ENCODE measurements around the gene PLXNB1.
A peak's percentile ranks its signal among the peaks of the same experiment; 100 is the strongest.
"Not testable (repeated sequence)": the region's sequence is repeated elsewhere in the genome, so short reads cannot be mapped to it uniquely, and the experiment has no call there.

The PLXNB1 gene

DNA sequence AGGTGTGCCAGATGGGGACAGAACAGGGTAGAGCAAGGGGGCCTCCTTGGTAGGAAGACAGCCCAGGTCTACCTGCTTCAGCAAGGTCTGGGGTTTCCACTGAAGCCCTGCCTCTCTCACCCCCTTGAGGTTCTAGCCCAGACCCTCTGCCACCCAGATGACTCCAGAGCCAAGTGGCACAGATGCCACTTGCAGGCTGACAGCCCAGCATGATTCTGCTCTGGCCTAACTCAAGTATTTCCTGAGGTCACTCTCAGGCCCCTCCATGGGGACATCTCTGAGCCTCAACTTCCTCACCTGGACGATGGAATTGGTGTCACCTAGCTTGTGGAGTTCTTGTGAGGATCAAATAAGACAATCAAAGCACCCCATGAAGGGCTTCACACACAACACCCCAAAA is 23.9 kb downstream of the PLXNB1 start:
- no peak for DNase-seq (ENCODE audit: low read depth)

DNA sequence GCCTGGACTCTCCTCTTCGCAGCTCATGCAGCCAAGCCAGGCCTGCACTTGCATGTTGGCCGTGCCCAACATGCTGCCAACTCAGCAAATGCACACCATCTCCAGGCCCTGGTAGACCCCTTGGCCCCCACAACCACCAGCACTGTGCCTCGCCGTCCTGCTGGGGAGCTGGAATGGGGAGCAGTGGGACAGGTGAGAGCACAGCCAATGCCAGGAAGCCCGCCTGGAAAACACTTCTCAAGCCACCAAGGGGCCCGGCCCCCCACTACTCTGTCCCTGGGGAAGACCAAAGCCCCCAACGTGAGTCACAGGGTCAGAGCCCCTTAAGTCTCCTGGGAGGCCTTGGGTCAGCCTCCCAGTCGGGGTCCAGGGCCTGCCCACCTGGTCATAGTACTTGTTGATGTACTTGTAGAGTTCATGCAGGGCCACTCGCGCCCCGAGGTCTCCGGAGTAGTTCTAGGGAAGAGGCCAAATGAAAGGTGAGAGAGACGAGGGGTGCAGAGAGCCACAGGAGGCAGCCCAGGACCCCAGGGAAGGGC is 24.5 kb downstream of the PLXNB1 start:
- DNase-seq (ENCODE audit: low read depth): no peak

DNA sequence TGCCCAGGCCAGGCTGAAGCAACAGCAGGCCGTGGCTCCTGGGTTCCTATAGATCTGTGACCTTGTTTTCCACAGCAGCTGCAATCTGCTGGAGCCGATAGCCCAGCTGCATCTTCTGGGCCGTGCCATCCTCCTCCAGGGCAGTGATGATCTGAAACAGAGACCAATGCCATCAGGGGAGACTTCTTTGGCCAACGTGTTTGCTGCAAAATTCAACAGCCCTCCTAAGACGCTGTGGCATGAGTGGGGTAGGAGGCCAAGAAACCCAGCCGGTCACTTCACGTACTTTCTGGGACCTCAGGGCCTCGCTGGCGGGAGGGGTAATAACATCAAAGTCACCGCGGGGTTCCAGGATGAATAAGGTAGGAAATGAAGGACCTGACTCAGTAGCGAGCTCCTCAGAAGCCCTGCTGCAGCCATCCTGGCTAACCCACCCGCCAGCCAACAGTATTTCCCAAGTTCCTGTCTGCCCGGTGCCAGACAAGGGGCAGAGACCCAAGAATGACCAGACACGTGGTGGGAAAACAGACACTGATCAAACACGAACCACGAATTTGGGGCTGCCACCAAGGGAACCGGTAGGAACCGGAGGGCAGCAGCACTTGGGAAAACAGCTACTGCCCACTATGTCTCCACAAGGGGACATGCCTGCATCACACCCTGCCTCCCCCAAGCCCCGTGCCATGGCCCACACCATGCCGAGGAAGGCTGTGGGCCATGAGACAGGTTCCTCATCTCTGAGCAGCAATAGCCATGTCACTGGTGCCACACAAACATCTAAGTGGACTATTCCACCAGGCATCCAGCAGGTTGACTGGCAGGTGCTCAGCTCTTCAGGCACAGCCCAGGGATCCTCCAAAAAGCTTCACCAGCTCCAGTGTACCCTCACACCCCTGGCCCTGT is 25.2 kb downstream of the PLXNB1 start:
- DNase-seq (ENCODE audit: low read depth): no peak

- no peak for DNase-seq (ENCODE audit: low read depth)
These were observed 26.1 kb downstream of the PLXNB1 start for GRCh38 chr3:48403533-48404439.

DNA sequence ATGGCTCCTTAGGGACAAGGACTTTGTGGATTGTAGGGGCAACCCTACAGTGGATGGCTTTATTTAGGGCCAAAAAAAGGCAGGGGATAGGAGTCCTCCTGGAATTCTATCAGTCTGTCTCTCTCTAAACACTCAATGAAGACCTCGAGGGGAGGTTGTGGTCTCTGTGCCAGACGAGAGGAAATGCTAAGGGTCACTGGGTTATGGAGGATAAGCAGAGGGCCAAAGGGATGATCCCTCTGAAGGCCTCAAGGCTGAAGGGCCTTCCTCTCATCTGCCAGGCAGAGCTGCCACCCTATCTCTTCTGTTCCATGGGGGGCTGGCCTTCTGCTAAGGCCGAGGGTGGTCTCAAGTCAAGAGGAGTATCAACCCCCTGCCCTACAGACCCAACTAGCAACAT is 27.0 kb downstream of the PLXNB1 start:
- DNase-seq (ENCODE audit: low read depth): no peak

- DNase-seq (ENCODE audit: low read depth): no peak
These were observed 27.6 kb downstream of the PLXNB1 start for GRCh38 chr3:48402281-48402732.

GRCh38 chr3:48401434-48401901 is 28.4 kb downstream of the PLXNB1 start:
- not testable (repeated sequence) for DNase-seq (ENCODE audit: low read depth)

DNA sequence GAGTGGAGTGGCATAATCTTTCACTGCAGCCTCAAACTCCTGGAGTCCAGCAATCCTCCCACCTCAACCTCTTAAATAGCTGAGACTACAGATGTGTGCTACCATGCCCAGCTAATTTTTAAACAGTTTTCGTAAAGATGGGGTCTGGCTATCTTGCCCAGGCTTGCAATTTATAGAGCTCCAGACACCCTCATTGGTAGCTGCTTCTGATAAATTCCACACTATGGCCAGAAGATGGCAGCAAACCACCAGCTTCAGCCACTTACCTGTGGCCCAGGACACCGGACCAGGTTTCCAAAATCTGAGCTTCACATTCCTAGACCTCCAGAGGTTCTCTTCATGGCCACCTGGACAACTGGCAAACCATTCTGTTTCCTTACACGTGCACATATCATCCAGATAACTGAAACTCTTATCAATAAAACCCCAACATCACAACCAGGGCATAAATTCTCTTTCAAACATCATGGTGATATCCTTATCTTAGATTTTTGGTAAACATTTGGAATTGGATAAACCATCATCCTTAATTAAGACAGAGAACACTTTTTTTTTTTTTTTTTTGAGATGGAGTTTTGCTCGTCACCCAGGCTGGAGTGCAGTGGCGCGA is 29.0 kb downstream of the PLXNB1 start:
- peak; percentile 45 for DNase-seq (ENCODE audit: low read depth)

DNA sequence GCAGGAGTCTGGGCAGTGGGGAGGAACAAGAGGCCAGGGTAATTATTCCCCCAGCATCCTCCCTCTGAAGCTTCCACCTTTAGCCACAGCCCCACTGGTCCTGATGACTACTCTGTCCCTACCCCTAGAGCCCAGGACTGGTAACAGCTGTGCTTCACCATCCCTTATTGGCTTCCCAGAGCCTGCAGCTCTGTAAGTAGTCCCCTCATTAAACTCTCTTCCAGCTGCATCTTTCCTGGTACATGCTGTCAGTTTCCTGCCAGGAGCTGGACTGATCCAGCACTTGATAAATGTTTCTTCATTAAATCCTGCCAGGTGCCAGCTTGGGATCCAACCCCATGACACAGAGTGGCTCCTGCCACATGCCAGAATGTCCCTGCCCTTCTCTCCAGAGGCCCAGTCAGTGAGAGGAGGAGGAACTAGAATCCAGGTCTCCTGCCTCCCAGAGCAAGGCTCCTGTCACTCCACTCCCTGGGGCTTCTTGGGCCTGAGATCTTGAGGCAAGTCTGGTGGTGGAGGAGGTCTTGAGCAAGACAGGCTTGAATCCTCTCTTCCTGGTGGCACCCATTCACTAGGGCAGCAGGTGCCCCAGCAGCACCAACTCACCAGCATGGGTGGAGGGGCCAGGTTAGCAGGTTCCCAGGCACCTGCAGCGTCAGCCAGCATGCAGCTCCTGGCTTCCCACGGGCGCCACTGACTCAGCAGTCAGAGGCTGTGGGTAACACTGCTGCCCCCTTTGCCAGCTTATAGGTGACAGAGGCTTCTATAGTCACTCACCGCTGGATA is 30.3 kb downstream of the PLXNB1 start:
- DNase-seq (ENCODE audit: low read depth): no peak

DNA sequence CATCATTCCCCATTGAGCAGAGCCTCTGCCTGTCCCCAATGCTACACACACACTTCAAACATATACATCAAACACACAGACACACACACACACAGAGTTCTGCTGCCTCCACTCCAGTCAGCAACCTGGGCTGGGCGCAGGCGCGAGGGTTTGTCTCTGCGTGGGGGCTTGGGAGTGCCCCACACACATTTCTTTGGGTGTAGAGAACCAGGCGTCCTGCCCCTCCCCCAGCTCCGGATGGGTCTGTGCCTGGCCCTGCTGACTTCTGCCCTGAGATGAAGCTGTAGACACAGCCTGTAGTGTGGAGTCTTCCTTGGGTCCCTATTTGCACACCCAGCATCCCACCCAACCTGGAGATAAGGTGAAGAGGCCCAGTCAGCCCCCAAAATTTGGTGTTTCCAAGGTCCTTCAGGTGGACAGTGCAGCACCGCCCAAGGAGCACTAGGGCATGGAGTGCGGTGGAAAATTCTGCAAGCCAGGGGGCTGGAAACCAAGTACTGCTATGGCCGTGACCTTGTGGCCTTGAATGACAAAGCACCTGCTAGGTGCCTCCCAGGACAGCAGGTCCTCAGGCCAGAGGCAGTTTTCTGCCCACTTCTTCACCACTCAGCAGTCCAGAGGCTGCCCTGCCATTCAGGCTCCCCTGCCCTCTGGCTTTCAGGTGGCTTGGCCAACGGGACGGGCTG is 31.0 kb downstream of the PLXNB1 start:
- DNase-seq (ENCODE audit: low read depth): no peak

GRCh38 chr3:48397767-48398681 is 31.9 kb downstream of the PLXNB1 start:
- DNase-seq (ENCODE audit: low read depth): no peak

GRCh38 chr3:48395714-48396113 is 34.2 kb downstream of the PLXNB1 start:
- no peak for DNase-seq (ENCODE audit: low read depth)

- DNase-seq (ENCODE audit: low read depth): no peak
These were observed 35.5 kb downstream of the PLXNB1 start for GRCh38 chr3:48394391-48394790.

- no peak for DNase-seq (ENCODE audit: low read depth)
These were observed 40.9 kb downstream of the PLXNB1 start for GRCh38 chr3:48388966-48389365.

- no peak for DNase-seq (ENCODE audit: low read depth)
These were observed 42.3 kb downstream of the PLXNB1 start for GRCh38 chr3:48387634-48388033.

- DNase-seq (ENCODE audit: low read depth): no peak
These were observed 56.9 kb downstream of the PLXNB1 start for GRCh38 chr3:48372862-48373435.

GRCh38 chr3:48372377-48372770 is 57.5 kb downstream of the PLXNB1 start:
- DNase-seq (ENCODE audit: low read depth): no peak

- no peak for DNase-seq (ENCODE audit: low read depth)
These were observed 58.1 kb downstream of the PLXNB1 start, which contains the start of gene FBXW12 for GRCh38 chr3:48371651-48372376. Gene FBXW12 (plus strand): TSS chr3:48372219. CDS start chr3:48372768, 549 bp downstream.
